ENCODE data around the gene ZSCAN30.
"Not testable (repeated sequence)": the region's sequence is repeated elsewhere in the genome, so short reads cannot be mapped to it uniquely, and the experiment has no call there.

ZSCAN30 gene

DNA sequence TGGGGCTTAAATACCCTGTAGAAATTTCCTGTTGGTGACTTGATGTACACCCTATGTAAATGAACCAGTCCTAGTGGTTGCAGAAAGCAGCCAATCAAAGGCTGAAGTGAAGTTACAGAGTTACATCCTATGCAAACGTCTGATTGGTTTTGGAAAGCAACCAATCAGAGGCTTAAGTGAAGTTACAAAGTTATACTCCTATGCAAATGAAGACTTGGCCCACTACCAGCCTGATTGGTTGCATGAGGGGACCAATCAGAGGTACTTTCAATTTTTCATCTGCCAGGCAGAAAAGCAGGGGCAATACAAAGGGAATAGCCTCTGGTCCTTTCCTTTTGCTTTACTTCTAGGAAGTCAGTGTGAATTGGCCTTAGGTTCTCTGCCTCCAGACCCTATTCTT, 62.8 kb downstream of the ZSCAN30 start:
- no peak for DNase-seq

DNA sequence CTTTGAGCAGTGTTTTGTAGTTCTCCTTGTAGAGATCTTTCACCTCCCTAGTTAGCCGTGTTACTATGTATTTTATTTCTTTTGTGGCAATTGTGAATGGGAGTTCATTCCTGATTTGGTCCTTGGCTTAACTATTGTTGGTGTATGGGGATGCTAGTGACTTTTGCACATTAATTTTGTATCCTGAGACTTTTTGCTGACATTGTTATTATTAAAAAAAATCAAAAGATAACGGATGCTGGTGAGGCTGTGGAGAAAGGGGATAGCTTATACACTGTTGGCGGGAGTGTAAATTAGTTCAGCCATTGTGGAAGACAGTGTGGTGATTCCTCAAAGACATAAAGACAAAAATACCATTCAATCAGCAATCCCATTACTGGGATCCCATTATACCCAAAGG, 66.2 kb downstream of the ZSCAN30 start:
- no peak for DNase-seq

DNA sequence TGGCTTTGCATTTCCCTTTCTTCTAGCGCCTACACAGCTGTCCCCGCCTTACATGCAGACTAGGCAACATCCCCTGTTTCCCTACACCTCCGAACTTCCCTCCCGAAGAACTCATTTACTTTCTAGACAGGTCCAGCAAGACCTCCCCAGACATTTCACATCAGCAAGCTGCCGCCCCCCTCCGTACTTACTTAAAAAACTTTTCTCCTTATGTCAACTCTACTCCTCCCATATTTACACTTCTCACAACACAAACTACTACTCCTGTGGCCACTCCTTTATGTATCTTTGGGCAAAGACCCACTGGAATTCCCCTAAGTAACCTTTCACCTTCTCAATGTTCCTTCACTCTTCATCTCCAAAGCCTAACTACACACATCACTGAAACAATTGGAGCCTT, 69.6 kb downstream of the ZSCAN30 start:
- no peak for DNase-seq

DNA sequence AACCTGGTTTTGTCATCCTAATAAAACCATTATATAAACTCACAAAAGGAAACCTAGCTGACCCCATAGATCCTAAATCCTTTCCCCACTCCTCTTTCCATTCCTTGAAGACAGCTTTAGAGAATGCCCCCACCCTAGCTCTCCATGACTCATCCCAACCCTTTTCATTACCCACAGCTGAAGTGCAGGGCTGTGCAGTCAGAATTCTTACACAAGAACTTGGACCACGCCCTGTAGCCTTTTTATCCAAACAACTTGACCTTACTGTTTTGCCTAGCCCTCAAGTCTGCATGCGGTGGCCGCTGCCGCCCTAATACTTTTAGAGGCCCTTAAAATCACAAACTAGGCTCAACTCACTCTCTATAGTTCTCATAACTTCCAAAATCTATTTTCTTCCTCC, 70.7 kb downstream of the ZSCAN30 start:
- DNase-seq, result not testable (repeated sequence)

DNA sequence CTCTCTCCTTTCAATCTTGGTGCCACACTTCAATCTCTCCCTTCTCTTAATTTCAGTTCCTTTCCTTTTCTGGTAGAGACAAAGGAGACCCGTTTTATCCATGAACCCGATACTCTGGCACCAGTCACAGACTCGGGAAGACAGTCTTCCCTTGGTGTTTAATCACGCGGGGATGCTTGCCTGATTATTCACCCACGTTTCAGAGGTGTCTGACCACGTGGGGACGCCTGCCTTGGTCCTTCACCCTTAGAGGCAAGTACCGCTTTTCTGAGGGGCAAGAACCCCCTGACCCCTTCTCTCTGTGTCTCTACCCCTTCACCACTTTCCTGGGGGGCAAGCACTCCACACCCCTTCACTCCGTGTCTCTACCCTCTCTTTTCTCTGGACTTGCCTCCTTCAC, 73.4 kb downstream of the ZSCAN30 start:
- not testable (repeated sequence) for DNase-seq

DNA sequence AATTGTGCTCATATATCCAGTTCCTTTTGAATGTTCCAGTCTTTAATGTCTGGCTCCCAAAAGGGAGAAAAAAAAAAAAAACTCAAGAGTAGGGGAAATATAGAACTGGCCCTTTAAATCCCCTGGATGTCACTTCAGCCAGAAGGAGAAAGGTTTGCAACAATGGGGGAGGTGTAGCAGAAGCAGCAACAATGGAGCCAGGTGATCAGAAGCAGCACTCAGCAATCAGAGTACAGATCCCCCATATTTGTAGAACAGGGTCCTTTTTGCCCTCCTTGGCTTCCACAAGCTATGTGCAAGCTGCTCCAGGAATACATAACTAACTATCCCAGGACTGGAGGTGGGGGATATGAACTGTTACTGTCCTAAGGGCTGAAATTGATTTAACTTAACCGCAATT, 75.0 kb downstream of the ZSCAN30 start:
- no peak for DNase-seq

DNA sequence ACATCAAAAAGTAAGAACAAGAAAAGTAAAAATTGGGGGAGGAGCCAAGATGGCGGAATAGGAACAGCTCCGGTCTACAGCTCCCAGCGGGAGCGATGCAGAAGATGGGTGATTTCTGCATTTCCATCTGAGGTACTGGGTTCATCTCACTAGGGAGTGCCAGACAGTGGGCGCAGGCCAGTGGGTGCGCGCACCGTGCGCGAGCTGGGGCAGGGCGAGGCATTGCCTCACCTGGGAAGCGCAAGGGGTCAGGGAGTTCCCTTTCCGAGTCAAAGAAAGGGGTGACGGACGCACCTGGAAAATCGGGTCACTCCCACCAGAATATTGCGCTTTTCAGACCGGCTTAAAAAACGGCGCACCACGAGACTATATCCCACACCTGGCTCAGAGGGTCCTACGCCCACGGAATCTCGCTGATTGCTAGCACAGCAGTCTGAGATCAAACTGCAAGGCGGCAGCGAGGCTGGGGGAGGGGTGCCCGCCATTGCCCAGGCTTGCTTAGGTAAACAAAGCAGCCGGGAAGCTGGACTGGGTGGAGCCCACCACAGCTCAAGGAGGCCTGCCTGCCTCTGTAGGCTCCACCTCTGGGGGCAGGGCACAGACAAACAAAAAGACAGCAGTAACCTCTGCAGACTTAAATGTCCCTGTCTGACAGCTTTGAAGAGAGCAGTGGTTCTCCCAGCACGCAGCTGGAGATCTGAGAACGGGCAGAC, 84.1 kb downstream of the ZSCAN30 start:
- not testable (repeated sequence) for DNase-seq

DNA sequence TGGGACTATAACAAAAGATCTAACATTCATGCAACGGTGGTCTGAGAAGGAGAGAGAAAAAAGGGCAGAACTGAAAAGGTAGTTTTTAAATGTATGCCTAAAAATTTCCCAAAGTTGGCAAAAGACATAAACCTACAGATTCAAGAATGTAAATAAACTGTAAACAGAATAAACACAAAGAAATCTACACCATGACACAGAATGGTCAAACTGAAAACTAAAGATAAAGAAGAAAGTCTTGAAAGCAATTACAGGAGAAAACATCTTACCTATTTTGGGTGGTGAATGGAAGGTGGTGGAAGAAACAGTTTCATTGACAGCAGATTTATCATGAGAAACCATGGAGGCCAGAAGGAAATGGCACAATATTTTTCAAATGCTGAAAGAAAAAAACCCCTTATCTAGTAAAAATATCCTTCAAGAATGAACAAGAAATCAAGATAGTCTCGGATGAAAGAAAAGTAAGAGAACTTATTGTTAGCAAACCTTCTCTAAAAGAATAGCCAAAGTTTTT, 84.8 kb downstream of the ZSCAN30 start:
- DNase-seq, result no peak

DNA sequence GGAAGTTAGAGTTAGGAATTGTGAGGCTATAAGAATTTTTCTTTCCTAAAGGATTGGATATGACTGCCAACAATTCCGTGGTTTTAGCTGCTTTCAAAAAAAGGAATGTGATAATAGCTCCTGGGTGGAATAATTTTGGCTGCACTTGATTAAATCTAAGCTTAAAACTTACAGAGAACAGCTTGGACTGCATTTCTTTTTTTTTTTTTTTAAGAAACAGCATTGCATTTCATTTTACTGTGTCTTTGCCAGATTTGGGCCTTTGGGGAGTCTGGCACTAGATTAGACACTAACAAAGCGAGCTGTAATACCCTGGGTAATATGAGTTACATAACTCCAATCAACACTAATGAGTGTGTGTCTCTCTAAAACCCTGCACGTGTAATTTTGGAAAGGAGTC, 87.0 kb downstream of the ZSCAN30 start:
- no peak for DNase-seq

DNA sequence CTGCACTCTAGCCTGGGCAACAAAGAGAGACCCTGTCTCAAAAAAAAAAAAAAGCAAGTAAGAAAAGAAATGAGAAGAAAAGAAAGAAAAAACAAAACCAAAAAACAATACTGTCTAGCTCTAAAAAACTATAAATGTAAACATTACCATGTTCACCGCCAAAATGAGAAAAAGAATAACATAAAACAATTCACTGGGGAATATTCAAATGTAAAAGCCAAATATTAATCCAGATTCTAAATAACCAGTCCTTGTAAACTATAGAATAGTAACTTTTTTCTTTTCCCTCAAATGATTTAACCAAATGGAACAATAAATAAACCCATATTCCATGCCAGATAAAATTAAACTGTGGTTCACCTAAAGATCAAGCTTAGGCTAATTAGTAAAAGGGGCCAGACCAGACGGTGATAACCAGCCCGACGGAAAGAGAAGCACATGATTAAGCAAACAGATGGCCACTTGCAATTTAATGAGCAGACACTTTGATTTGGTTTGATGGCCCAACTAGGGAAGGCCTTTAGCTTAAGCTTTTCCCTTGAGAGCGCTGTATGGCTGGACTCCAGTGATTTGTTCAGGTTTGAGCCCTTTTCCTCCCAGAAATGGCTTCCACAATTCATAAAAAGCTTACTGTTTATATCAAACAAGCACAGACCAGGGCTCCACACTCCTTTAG, 88.6 kb downstream of the ZSCAN30 start:
- DNase-seq, result no peak
